Testis (tissue), 2 donors: ENCODE data around the gene TEX28.
"Not testable (repeated sequence)": the region's sequence is repeated elsewhere in the genome, so short reads cannot be mapped to it uniquely, and the experiment has no call there.

Experiments used
- CTCF ChIP-seq, 3 experiments: fragments of 450-650 bp in 2 of 3; fragments of 200-600 bp in 1 of 3; sonication (generic) in 1 of 3; IDR thresholded peaks; one replicate each; pipeline ENCODE4 v1.5.1; 2016 to 2019; ENCODE audit warnings: antibody characterized with exemption in 3 of 3, mild to moderate bottlenecking in 2 of 3, moderate library complexity in 1 of 3
- POLR2A ChIP-seq: fragments of 450-650 bp; IDR thresholded peaks from one replicate; pipeline ENCODE4 v1.6.1; 2017; ENCODE audit warnings: antibody characterized with exemption, mild to moderate bottlenecking, moderate library complexity

GRCh38 chrX:154239982-154240503 is 54.9 kb downstream of the TEX28 start:
- TF ChIP-seq CTCF (IDR thresholded peaks at IDR 0.05); POLR2A: not testable (repeated sequence)
